Prostate gland (tissue), 2 donors: ENCODE results near the gene CST7.

Experiments
- CTCF ChIP-seq, 4 experiments: fragments of 200-600 bp in 2 of 4; fragments of 450-650 bp in 2 of 4; sonication (generic) in 2 of 4; IDR thresholded peaks; 1 replicate in 3 of 4; 2 replicates in 1 of 4; pipeline ENCODE4 v1.5.1; 2016 to 2019; ENCODE audit warnings: antibody characterized with exemption in 4 of 4, mild to moderate bottlenecking in 2 of 4, moderate library complexity in 2 of 4
- POLR2A ChIP-seq: fragments of 450-650 bp; IDR thresholded peaks from one replicate; pipeline ENCODE4 v1.6.1; 2016; ENCODE audit warnings: antibody characterized with exemption, mild to moderate bottlenecking

DNA sequence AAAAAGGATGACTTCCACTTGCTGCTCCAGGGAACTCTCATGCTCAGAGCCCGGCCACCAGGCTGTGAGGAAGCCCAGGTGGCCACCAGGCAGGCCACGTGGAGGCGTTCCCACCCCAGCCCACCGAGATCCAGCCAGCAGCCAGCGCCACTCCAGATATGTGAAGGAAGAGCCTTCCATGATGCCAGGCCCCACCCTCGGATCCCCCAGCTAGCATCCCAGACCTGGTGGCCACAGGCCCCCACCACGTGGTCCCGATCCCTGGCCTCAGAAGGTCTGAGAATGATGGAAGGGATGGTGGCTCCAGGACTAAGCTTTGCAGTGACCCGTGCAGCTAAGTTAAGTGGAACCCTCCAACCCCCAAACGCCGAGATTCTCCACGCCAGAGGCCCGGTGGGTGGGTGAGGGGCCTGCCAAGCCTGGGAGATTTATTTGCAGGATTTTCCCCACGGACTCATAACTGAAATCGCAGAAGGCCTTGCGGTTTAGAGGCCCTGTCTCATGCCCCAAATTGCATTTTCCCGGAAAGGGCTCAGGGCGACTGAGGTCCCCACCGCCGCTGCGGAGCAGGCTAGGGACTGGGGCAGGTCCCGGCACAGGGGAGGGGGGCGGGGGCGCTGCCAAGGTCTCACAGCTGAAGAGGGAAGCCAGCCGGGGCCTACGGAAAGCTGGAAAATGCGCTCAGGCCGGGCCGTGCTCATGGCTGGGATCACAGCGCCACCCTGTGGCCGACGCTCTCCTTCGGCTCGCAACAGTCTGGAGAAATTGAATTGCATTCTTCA, 31.1 kb upstream of the CST7 start:
- TF ChIP-seq CTCF (IDR thresholded peaks at IDR 0.05) (peak; percentile 71 to 88 (median 85)), POLR2A (no peak)
